ENCODE data around the gene XPO5.

DNA sequence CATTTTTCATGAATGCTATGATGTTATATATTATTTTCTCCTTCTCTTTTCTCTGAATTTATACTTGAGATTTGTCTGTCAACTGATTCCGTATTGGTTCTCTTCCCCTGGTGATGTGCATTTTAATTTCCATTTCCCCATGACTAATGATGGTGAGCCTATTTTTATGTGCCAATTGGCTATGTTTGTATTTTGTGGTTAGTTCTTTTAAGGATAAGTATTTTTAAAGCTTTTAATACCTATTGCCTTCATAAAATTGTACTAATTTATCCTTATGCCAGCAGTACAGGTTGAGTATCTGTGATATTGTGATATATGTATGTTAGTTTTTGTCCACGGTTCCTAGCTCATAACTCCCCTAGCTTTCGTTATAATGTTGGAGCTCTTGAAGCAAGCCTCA is 2.9 kb upstream of the XPO5 start:
- TF ChIP-seq EZH2phosphoT487 (IDR thresholded peaks at IDR 0.05; ENCODE audit: insufficient read depth, low read depth) (no peak), EZH2 (IDR thresholded peaks at IDR 0.05; ENCODE audit: insufficient read depth, poor library complexity, severe bottlenecking) (no peak)

Data from GM23248 (cell line).